Neuronal stem cell (in vitro differentiated cells): Measurements from ENCODE around the gene USP6.
"Not testable (repeated sequence)": the region's sequence is repeated elsewhere in the genome, so short reads cannot be mapped to it uniquely, and the experiment has no call there.

Source experiments
- DNase-seq: peaks from one replicate; pipeline ENCODE4 v3.0.0-alpha.2; 2013; ENCODE audit warnings: low spot score
- H2AFZ ChIP-seq: one replicate; pipeline ENCODE4 v1.6.1; 2013; ENCODE audit warnings: mild to moderate bottlenecking, low read length, inconsistent platforms
- H2AK5ac ChIP-seq: 2 replicates; pipeline ENCODE4 v1.6.1; 2013; ENCODE audit warnings: low read depth, mild to moderate bottlenecking, inconsistent platforms, low read length, moderate library complexity, mixed read lengths
- H2BK120ac ChIP-seq: 2 replicates; pipeline ENCODE4 v1.6.1; 2013; ENCODE audit warnings: low read depth, mild to moderate bottlenecking, inconsistent platforms, low read length, moderate library complexity, mixed read lengths
- H2BK12ac ChIP-seq: one replicate; pipeline ENCODE4 v1.6.1; 2013; ENCODE audit warnings: low read length, inconsistent platforms
- H2BK15ac ChIP-seq: 2 replicates; pipeline ENCODE4 v1.6.1; 2013; ENCODE audit warnings: mild to moderate bottlenecking, low read length, inconsistent platforms, mixed read lengths
- H2BK5ac ChIP-seq: one replicate; pipeline ENCODE4 v1.6.1; 2013; ENCODE audit warnings: inconsistent platforms, mild to moderate bottlenecking, low read length, moderate library complexity
- H3K14ac ChIP-seq: one replicate; pipeline ENCODE4 v1.6.1; 2013; ENCODE audit warnings: low read length, inconsistent platforms
- H3K18ac ChIP-seq: 2 replicates; pipeline ENCODE4 v1.6.1; 2013; ENCODE audit warnings: low read length, inconsistent platforms
- H3K23ac ChIP-seq: 2 replicates; pipeline ENCODE4 v1.6.1; 2013; ENCODE audit warnings: low read depth, mild to moderate bottlenecking, mixed read lengths, low read length, inconsistent platforms; ENCODE audit not compliant: poor library complexity
- H3K27ac ChIP-seq: replicated peaks from 3 replicates; pipeline ENCODE4 v1.5.1; 2013; ENCODE audit warnings: low read length, inconsistent platforms
- H3K27me3 ChIP-seq, 3 experiments: 2 replicates each; pipeline ENCODE4 v1.6.1; 2013; ENCODE audit warnings: low read length in 3 of 3, mild to moderate bottlenecking in 2 of 3, inconsistent platforms in 1 of 3, low read depth in 1 of 3, mixed read lengths in 1 of 3, moderate library complexity in 1 of 3; ENCODE audit not compliant: control insufficient read depth in 3 of 3, insufficient read depth in 3 of 3
- H3K36me3 ChIP-seq, 2 donors: replicated peaks in 1 of 2; 2 replicates each; pipeline ENCODE4 v1.6.1; 2013; ENCODE audit warnings: low read length in 2 of 2; ENCODE audit not compliant: control insufficient read depth in 2 of 2, insufficient read depth in 2 of 2
- H3K4ac ChIP-seq: 2 replicates; pipeline ENCODE4 v1.6.1; 2013; ENCODE audit warnings: inconsistent platforms, mild to moderate bottlenecking, low read length, moderate library complexity
- H3K4me1 ChIP-seq, 2 donors: 1 replicate in 1 of 2; 2 replicates in 1 of 2; pipeline ENCODE4 v1.6.1; 2013; ENCODE audit warnings: low read length in 2 of 2, low read depth in 1 of 2; ENCODE audit not compliant: control insufficient read depth in 2 of 2, insufficient read depth in 1 of 2
- H3K4me2 ChIP-seq: one replicate; pipeline ENCODE4 v1.6.1; 2013; ENCODE audit warnings: mild to moderate bottlenecking, low read length, inconsistent platforms; ENCODE audit not compliant: insufficient read depth, poor library complexity, severe bottlenecking
- H3K4me3 ChIP-seq, 2 donors: 2 replicates each; pipeline ENCODE4 v1.5.1; 2013; ENCODE audit warnings: low read length in 2 of 2, mild to moderate bottlenecking in 2 of 2, inconsistent platforms in 1 of 2, moderate library complexity in 1 of 2
- H3K79me1 ChIP-seq: one replicate; pipeline ENCODE4 v1.6.1; 2013; ENCODE audit warnings: low read depth, mild to moderate bottlenecking, inconsistent platforms, low read length, moderate library complexity
- H3K9ac ChIP-seq: one replicate; pipeline ENCODE4 v1.6.1; 2013; ENCODE audit warnings: mild to moderate bottlenecking, low read depth, low read length, inconsistent platforms; ENCODE audit not compliant: poor library complexity
- H3K9me3 ChIP-seq, 2 donors: replicated peaks in 1 of 2; 2 replicates each; pipeline versions ENCODE3 to v1.6.1; 2013; ENCODE audit warnings: low read length in 2 of 2, mild to moderate bottlenecking in 2 of 2, inconsistent platforms in 1 of 2, low read depth in 1 of 2, mixed read lengths in 1 of 2, moderate library complexity in 1 of 2; ENCODE audit not compliant: control insufficient read depth in 2 of 2, insufficient read depth in 1 of 2
- H4K8ac ChIP-seq: one replicate; pipeline ENCODE4 v1.6.1; 2013; ENCODE audit warnings: low read depth, mild to moderate bottlenecking, inconsistent platforms, low read length, moderate library complexity
- H4K91ac ChIP-seq: one replicate; pipeline ENCODE4 v1.6.1; 2013; ENCODE audit warnings: low read length, low read depth, mild to moderate bottlenecking, inconsistent platforms; ENCODE audit not compliant: poor library complexity
- WGBS, 2 donors: extraction: QIAGEN DNeasy Blood & Tissue Kit; methylation state at CpG; one replicate each; pipeline ENCODE4 v1.1.7; 2013; ENCODE audit warnings: missing lambda C conversion rate in 2 of 2, mixed read lengths in 1 of 2; ENCODE audit not compliant: insufficient read length in 2 of 2, insufficient replicate concordance in 1 of 2; ENCODE audit errors: extremely low coverage in 2 of 2; 5-methylcytosine and 5-hydroxymethylcytosine counted together

USP6 gene

DNA sequence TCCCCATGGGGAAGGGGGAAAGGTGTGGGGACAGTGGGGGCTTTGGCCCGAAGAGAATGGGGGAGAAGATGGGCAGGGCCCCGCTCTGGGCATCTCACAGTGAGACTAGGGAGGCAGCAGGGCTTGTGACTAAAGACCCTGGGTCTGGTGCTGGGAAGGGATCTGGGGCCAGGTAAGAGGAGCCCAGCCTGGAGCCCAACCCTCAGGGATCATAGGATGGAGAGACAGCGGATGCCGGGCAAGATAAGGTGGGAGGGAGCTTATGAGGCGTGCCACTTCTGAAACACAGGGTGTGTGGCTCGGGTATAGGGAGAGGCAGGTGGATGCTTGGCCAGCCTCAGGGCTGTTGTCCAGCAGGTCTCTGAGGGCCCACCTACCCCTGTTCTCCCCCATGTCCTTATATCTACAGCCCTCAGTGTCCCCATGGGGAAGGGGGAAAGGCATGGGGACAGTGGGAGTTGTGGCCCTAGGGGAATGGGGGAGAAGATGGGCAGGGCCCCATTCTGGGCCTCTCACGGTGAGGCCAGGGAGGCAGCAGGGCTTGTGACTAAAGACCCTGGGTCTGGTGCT, 15.4 kb downstream of the USP6 start:
- H3K27me3 ChIP-seq: peaks cover 0 to 4% (median 0%) of the 10 kb centered on the region in 3 experiments
- H2AFZ ChIP-seq: no peak overlapping the region
- H3K36me3 ChIP-seq: no peaks in the 10 kb centered on the region
- H3K4ac ChIP-seq: no peak overlapping the region
- peak overlapping the region; percentile 11 for H3K18ac ChIP-seq
- no peak overlapping the region for H4K8ac ChIP-seq
- no peaks in the 10 kb centered on the region for H3K4me1 ChIP-seq
- no peak overlapping the region for H3K27ac ChIP-seq
- no CpG with 5 or more reads among the region's 7 CpGs for WGBS, 2 donors
- H3K9me3 ChIP-seq: no peaks in the 10 kb centered on the region
- H2BK15ac ChIP-seq: peak overlapping the region; percentile 17
- no peak for DNase-seq
- H3K23ac ChIP-seq: no peak overlapping the region
- no peak overlapping the region for H3K9ac ChIP-seq
- no peak overlapping the region for H2AK5ac ChIP-seq
- H3K14ac ChIP-seq: no peak overlapping the region
- H2BK120ac ChIP-seq: no peak overlapping the region
- no peak overlapping the region for H3K4me3 ChIP-seq
- no peaks in the 10 kb centered on the region for H3K79me1 ChIP-seq
- H2BK5ac ChIP-seq: no peak overlapping the region
- no peak overlapping the region for H4K91ac ChIP-seq
- no peak overlapping the region for H3K4me2 ChIP-seq
- no peak overlapping the region for H2BK12ac ChIP-seq

DNA sequence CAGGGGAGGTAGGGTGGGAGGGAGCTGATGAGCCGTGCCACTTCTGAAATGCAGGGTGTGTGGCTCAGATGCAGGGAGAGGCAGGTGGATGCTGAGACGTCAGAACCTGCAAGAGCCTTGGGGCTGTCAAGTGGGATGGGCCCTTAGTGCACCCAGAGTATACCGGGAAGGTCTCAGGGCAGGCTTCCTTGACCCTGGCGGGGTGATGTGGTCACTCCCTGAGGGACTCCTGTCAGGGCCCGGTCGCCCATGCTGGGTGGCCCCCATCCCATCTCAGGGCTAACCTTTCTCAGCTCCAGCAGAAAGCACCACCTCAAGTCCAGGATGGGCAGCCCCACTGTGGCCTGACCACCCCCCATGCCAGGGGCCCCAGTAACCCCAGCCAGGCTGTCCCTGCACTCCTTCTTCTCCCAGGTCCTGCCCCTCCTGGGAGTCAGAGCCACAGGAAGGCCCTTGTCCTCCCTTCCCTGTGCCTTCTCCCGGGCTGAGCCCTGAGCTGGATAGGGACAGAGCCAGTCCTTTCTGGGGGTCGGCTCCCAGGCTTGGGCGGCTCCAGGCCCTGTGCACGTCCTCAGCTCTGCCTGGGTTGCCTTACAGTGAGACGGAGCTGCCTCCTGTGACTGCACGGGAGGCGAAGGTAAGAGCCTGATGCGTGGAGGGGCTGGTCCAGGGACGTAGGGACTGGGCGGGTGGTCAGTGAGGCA, 16.1 kb downstream of the USP6 start:
- not testable (repeated sequence) for H2BK5ac ChIP-seq, H3K36me3 ChIP-seq, H3K4me2 ChIP-seq, H3K14ac ChIP-seq, H3K79me1 ChIP-seq, H3K27ac ChIP-seq, H3K4ac ChIP-seq, H3K9me3 ChIP-seq, DNase-seq, H4K91ac ChIP-seq, H2BK15ac ChIP-seq, H3K4me1 ChIP-seq, H3K27me3 ChIP-seq, H3K4me3 ChIP-seq, H2AFZ ChIP-seq, H4K8ac ChIP-seq, H3K23ac ChIP-seq, H2AK5ac ChIP-seq, H2BK120ac ChIP-seq
- Histone ChIP-seq H2BK12ac (peak overlapping the region; percentile 10), H3K18ac (peak overlapping the region; percentile 71), H3K9ac (peak overlapping the region; percentile 4)
- WGBS, 2 donors: no CpG with 5 or more reads among the region's 16 CpGs

DNA sequence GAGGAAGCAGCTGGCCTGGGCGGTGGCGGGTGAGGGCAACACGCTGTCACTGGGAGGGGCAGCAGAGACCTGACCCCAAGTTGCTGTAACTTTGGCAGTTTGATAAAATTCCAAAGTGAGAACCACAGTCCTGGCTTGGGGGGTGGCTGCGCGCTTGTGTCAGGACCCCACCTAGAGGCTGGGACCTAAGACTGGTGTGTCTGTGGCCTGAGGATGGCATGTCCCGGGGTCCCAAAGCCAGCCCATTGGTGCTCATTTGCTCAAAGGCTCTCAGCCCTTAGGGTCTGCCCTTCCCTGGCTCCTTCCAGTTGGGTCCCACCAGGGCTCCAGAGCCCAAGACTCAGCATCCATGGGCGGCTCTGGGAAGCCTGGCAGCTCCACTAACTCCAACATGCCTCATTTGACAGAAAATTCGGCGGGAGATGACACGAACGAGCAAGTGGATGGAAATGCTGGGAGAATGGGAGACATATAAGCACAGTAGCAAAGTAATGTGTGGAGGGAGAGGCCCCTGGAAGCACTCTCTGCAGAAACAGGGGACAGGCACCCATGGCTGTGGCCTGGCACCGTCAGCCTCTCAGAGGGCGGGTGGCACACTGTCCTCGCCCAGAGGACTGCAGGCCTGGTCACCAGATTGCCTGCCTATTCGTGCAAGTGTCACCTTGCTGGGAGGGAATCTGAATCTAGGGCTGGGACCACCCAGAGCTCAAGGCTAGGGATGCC, 16.8 kb downstream of the USP6 start:
- not testable (repeated sequence) for H2BK15ac ChIP-seq, H2BK5ac ChIP-seq, H2AFZ ChIP-seq, H3K4me1 ChIP-seq, H3K9ac ChIP-seq, H3K27ac ChIP-seq, H2BK120ac ChIP-seq, H3K4me3 ChIP-seq, H3K27me3 ChIP-seq, H3K18ac ChIP-seq, H3K36me3 ChIP-seq, H4K8ac ChIP-seq, H3K4me2 ChIP-seq, H3K9me3 ChIP-seq, H2AK5ac ChIP-seq, H3K14ac ChIP-seq, DNase-seq, H3K23ac ChIP-seq, H3K79me1 ChIP-seq, H4K91ac ChIP-seq, H3K4ac ChIP-seq, H2BK12ac ChIP-seq
- no CpG with 5 or more reads among the region's 15 CpGs for WGBS, 2 donors

DNA sequence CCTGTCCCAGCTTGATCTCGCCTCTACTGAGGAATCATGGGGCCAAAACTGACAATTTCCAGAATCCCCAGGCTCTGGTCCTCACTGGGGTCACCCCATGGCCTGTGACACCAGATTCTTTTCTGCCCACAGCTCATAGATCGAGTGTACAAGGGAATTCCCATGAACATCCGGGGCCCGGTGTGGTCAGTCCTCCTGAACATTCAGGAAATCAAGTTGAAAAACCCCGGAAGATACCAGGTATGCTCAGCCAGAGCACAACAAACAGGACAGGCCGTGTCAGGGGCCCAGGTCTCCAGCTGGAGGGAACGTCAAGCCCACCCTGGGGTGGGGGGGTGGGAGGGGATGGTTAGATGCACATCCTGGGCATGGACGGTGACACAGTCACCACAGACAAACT, 17.5 kb downstream of the USP6 start:
- Histone ChIP-seq H3K14ac (no peak overlapping the region), H3K4me3 (no peak overlapping the region), H2BK5ac (no peak overlapping the region), H3K9ac (no peak overlapping the region), H4K8ac (no peak overlapping the region), H3K4me1 (no peaks in the 10 kb centered on the region), H3K4me2 (no peak overlapping the region), H3K4ac (no peak overlapping the region), H3K23ac (no peak overlapping the region), H2BK15ac (no peak overlapping the region), H2AK5ac (no peak overlapping the region), H3K27me3 (peaks cover 0 to 4% (median 0%) of the 10 kb centered on the region in 3 experiments), H3K36me3 (no peaks in the 10 kb centered on the region), H3K27ac (no peak overlapping the region), H3K9me3 (no peaks in the 10 kb centered on the region), H4K91ac (no peak overlapping the region), H3K18ac (no peak overlapping the region), H2BK120ac (no peak overlapping the region), H3K79me1 (no peaks in the 10 kb centered on the region), H2BK12ac (no peak overlapping the region), H2AFZ (no peak overlapping the region)
- DNase-seq: no peak
- no CpG with 5 or more reads among the region's 8 CpGs for WGBS, 2 donors
